H1 (cell line): Measurements from ENCODE around the gene SYTL1. TPM values are rescaled to one million over a fixed set of nuclear protein-coding genes. Genes with fewer than 3 reads are reported as not detected.

ENCODE experiments used
- CTCF ChIA-PET: fragments of 300-600 bp; sonication (Branson Sonifier 250); formaldehyde crosslinking; loops from one replicate; lab custom pipeline; 2021; ENCODE audit not compliant: partially characterized antibody; lab: Charles Lee
- POLR2A ChIA-PET: fragments of 300-600 bp; sonication (Branson Sonifier 250); formaldehyde crosslinking; loops from one replicate; lab custom pipeline; 2021; ENCODE audit warnings: inconsistent platforms; ENCODE audit not compliant: partially characterized antibody; lab: Charles Lee
- DNase-seq, 2 experiments: peaks; one replicate each; pipeline versions ENCODE4 v3.0.0 to v3.0.0-alpha.2; 2010 to 2022; ENCODE audit warnings: low spot score in 2 of 2, low read depth in 1 of 2, mixed read lengths in 1 of 2
- FAIRE-seq: peaks from 2 replicates; lab custom pipeline; 2011; peaks lifted over from hg19 to GRCh38; lab: Jason Lieb, UNC
- H2AFZ ChIP-seq: 2 replicates; pipeline ENCODE4 v1.8.1; 2012; ENCODE audit warnings: low read length, inconsistent platforms
- H2AK5ac ChIP-seq: 2 replicates; pipeline ENCODE4 v1.6.1; 2013; ENCODE audit warnings: low read depth, low read length
- H2BK120ac ChIP-seq: replicated peaks from 2 replicates; pipeline ENCODE3; 2013; ENCODE audit warnings: low read depth, low read length, inconsistent platforms
- H2BK12ac ChIP-seq: 2 replicates; pipeline ENCODE4 v1.6.1; 2013; ENCODE audit warnings: low read depth, low read length
- H2BK15ac ChIP-seq: 2 replicates; pipeline ENCODE4 v1.6.1; 2013; ENCODE audit warnings: low read length
- H2BK20ac ChIP-seq: 2 replicates; pipeline ENCODE4 v1.6.1; 2013; ENCODE audit warnings: low read length
- H2BK5ac ChIP-seq: 2 replicates; pipeline ENCODE4 v1.6.1; 2013; ENCODE audit warnings: low read depth, low read length
- H3K14ac ChIP-seq: 2 replicates; pipeline ENCODE4 v1.6.1; 2013; ENCODE audit warnings: inconsistent platforms; ENCODE audit not compliant: insufficient read length
- H3K18ac ChIP-seq: 2 replicates; pipeline ENCODE4 v1.6.1; 2013; ENCODE audit warnings: low read length; ENCODE audit errors: extremely low read depth
- H3K23ac ChIP-seq: 2 replicates; pipeline ENCODE4 v1.6.1; 2013; ENCODE audit warnings: inconsistent platforms; ENCODE audit not compliant: insufficient read length
- H3K23me2 ChIP-seq: 2 replicates; pipeline ENCODE4 v1.6.1; 2013; ENCODE audit warnings: low read depth, low read length
- H3K27ac ChIP-seq: 2 replicates; pipeline ENCODE4 v1.6.1; 2011; ENCODE audit warnings: low read depth, low read length, inconsistent platforms
- H3K27me3 ChIP-seq, 4 experiments: replicated peaks in 1 of 4; 1 replicate in 1 of 4; 2 replicates in 3 of 4; pipeline versions ENCODE4 v1.6.1 to v1.8.1; 2011 to 2013; ENCODE audit warnings: low read length in 3 of 4, mild to moderate bottlenecking in 3 of 4, inconsistent platforms in 2 of 4, mixed read lengths in 2 of 4, moderate library complexity in 1 of 4; ENCODE audit not compliant: control insufficient read depth in 3 of 4, insufficient read depth in 3 of 4; ENCODE audit errors: extremely low read depth in 1 of 4
- H3K36me3 ChIP-seq, 4 experiments: 2 replicates each; pipeline versions ENCODE4 v1.6.1 to v1.8.1; 2011 to 2013; ENCODE audit warnings: mild to moderate bottlenecking in 4 of 4, low read length in 3 of 4, moderate library complexity in 2 of 4, control low read depth in 1 of 4, inconsistent platforms in 1 of 4; ENCODE audit not compliant: insufficient read depth in 4 of 4, control insufficient read depth in 2 of 4
- H3K4ac ChIP-seq: replicated peaks from 2 replicates; pipeline ENCODE3; 2013; ENCODE audit warnings: low read length, low read depth, mixed read lengths, inconsistent platforms; ENCODE audit not compliant: insufficient read length
- H3K4me1 ChIP-seq, 4 experiments: replicated peaks in 1 of 4; 1 replicate in 1 of 4; 2 replicates in 3 of 4; pipeline versions ENCODE4 v1.6.1 to v1.8.1; 2011 to 2013; ENCODE audit warnings: low read length in 3 of 4, inconsistent platforms in 2 of 4, mixed read lengths in 1 of 4; ENCODE audit not compliant: insufficient read depth in 4 of 4, control insufficient read depth in 3 of 4
- H3K4me2 ChIP-seq, 2 experiments: 2 replicates each; pipeline versions ENCODE4 v1.6.1 to v1.8.1; 2011 to 2013; ENCODE audit warnings: low read depth in 2 of 2, low read length in 2 of 2, control low read depth in 1 of 2, inconsistent platforms in 1 of 2, mild to moderate bottlenecking in 1 of 2; ENCODE audit not compliant: insufficient read depth in 1 of 2
- H3K4me3 ChIP-seq, 4 experiments: fragments of 200-600, 300-600 bp in 1 of 4; sonication (generic), shearing (Covaris generic), sonication (Bioruptor Twin) in 1 of 4; 2 replicates each; pipeline versions ENCODE4 v1.5.1 to v1.8.1; 2011 to 2016; ENCODE audit warnings: low read length in 4 of 4, low read depth in 3 of 4, control low read depth in 2 of 4, inconsistent platforms in 2 of 4, mild to moderate bottlenecking in 2 of 4, mixed read lengths in 1 of 4, moderate library complexity in 1 of 4; ENCODE audit not compliant: insufficient read depth in 2 of 4; ENCODE audit errors: extremely low read depth in 1 of 4
- H3K56ac ChIP-seq: replicated peaks from 2 replicates; pipeline ENCODE3; 2013; ENCODE audit warnings: low read depth, mild to moderate bottlenecking, mixed read lengths, low read length, inconsistent platforms; ENCODE audit not compliant: insufficient read length
- H3K79me1 ChIP-seq: 2 replicates; pipeline ENCODE4 v1.6.1; 2013; ENCODE audit warnings: low read depth, low read length, control low read depth
- H3K79me2 ChIP-seq, 2 experiments: 2 replicates each; pipeline versions ENCODE4 v1.6.1 to v1.8.1; 2012 to 2013; ENCODE audit warnings: low read length in 2 of 2, mild to moderate bottlenecking in 2 of 2, inconsistent platforms in 1 of 2; ENCODE audit not compliant: insufficient read depth in 2 of 2, control insufficient read depth in 1 of 2
- H3K9ac ChIP-seq, 4 experiments: replicated peaks in 1 of 4; 1 replicate in 1 of 4; 2 replicates in 3 of 4; pipeline versions ENCODE4 v1.6.1 to v1.8.1; 2011 to 2013; ENCODE audit warnings: low read depth in 3 of 4, low read length in 3 of 4, control low read depth in 2 of 4, mild to moderate bottlenecking in 2 of 4, moderate library complexity in 2 of 4, inconsistent platforms in 1 of 4; ENCODE audit errors: extremely low read depth in 1 of 4
- H3K9me3 ChIP-seq, 2 experiments: 2 replicates each; pipeline versions ENCODE4 v1.6.1 to v1.8.1; 2012 to 2013; ENCODE audit warnings: mild to moderate bottlenecking in 2 of 2, moderate library complexity in 2 of 2, control low read depth in 1 of 2, inconsistent platforms in 1 of 2, low read depth in 1 of 2, low read length in 1 of 2, mixed read lengths in 1 of 2; ENCODE audit not compliant: insufficient read depth in 2 of 2
- H4K20me1 ChIP-seq, 2 experiments: replicated peaks in 1 of 2; 2 replicates each; pipeline versions ENCODE3 to v1.8.1; 2011 to 2013; ENCODE audit warnings: inconsistent platforms in 2 of 2, low read length in 2 of 2, mild to moderate bottlenecking in 1 of 2; ENCODE audit not compliant: insufficient read depth in 2 of 2, control insufficient read depth in 1 of 2
- H4K5ac ChIP-seq: 2 replicates; pipeline ENCODE4 v1.6.1; 2013; ENCODE audit warnings: low read length, low read depth, mixed read lengths, inconsistent platforms; ENCODE audit not compliant: insufficient read length
- H4K8ac ChIP-seq: 2 replicates; pipeline ENCODE4 v1.8.0; 2013; ENCODE audit warnings: mild to moderate bottlenecking, moderate library complexity, low read length, inconsistent platforms; ENCODE audit not compliant: insufficient read depth; ENCODE audit errors: extremely low read depth
- H4K91ac ChIP-seq: replicated peaks from 2 replicates; pipeline ENCODE3; 2013; ENCODE audit warnings: low read length, mixed read lengths, inconsistent platforms; ENCODE audit not compliant: insufficient read length
- KDM5A ChIP-seq: fragments of 200-600 bp; IDR thresholded peaks from 2 replicates; pipeline ENCODE4 v1.7.1; 2012; ENCODE audit warnings: mild to moderate bottlenecking, low read length, inconsistent platforms, mixed read lengths
- TAF7 ChIP-seq: optimal IDR thresholded peaks from 2 replicates; pipeline ENCODE3; 2011; ENCODE audit warnings: low read depth, mild to moderate bottlenecking, inconsistent platforms, low read length, moderate library complexity, borderline replicate concordance
- WGBS, 2 experiments: shearing (Covaris generic) in 1 of 2; methylation state at CpG; one replicate each; pipeline versions ENCODE4 v1.1.6 to v1.1.7; 2013 to 2015; ENCODE audit warnings: low lambda C conversion rate in 2 of 2, mixed read lengths in 2 of 2, inconsistent platforms in 1 of 2, low coverage in 1 of 2, missing lambda C conversion rate in 1 of 2; ENCODE audit not compliant: insufficient replicate concordance in 2 of 2, insufficient coverage in 1 of 2, insufficient read length in 1 of 2; ENCODE audit errors: extremely low coverage in 1 of 2, missing lambda C conversion rate in 1 of 2; 5-methylcytosine and 5-hydroxymethylcytosine counted together
- polyA plus RNA-seq, 7 experiments: library from polyadenylated mRNA; depleted of rRNA in 3 of 7; stranded (reverse) in 5 of 7; unstranded in 2 of 7; fragments of >200 nt in 5 of 7; fragments of 200-250 nt in 2 of 7; gene quantifications; 1 replicate in 5 of 7; 2 replicates in 1 of 7; 4 replicates in 1 of 7; pipeline versions ENCODE4 v1.2.1 to v1.2.3, GENCODE V29; 2011 to 2013; ENCODE audit warnings: missing spikeins in 2 of 7, mixed read lengths in 2 of 7
- total RNA-seq: library from RNA; stranded (reverse); fragmentation: NEBNext Ultra II Directional; extraction: Animal tissue kit (Norgen Biotek cat#: 25700); gene quantifications from 2 replicates; pipeline ENCODE4 v1.2.1, GENCODE V29; 2021

SYTL1 gene
- total and polyA plus RNA-seq, 2 of the 8 experiments (the other 6 are each of a cell fraction or from before 2014, with no cell fraction given): 6.4 to 19.5 TPM

- Histone ChIP-seq H3K36me3 (no peaks in the 10 kb centered on the region), H2BK15ac (peak overlapping the region; percentile 72; the same call in 1 of the 2 replicates), H3K79me1 (no peaks in the 10 kb centered on the region), H2BK12ac (no peak overlapping the region), H2BK20ac (no peak overlapping the region), H3K18ac (no peak overlapping the region), H4K8ac (no peak overlapping the region), H3K4ac (no peak overlapping the region), H3K14ac (no peak overlapping the region), H3K23ac (no peak overlapping the region), H3K23me2 (peaks cover 14% of the 10 kb centered on the region), H3K27ac (no peak overlapping the region), H4K91ac (no peak overlapping the region), H3K4me3 (no peak overlapping the region), H2AFZ (no peak overlapping the region), H4K20me1 (peaks cover 0 to 10% of the 10 kb centered on the region in 2 experiments), H3K9me3 (no peaks in the 10 kb centered on the region), H3K9ac (no peak overlapping the region), H2BK120ac (no peak overlapping the region), H3K4me2 (no peak overlapping the region; a peak in 1 of 4 replicates), H2BK5ac (no peak overlapping the region), H2AK5ac (0 out of 2 replicates have a peak overlapping the region, but pooled peaks have one; percentile 46), H3K56ac (no peak overlapping the region), H3K27me3 (peaks cover 12 to 47% (median 36%) of the 10 kb centered on the region in 4 experiments), H3K4me1 (peaks cover 0 to 14% (median 7%) of the 10 kb centered on the region in 4 experiments; a peak in 6 of 7 replicates), H4K5ac (no peak overlapping the region), H3K79me2 (no peaks in the 10 kb centered on the region)
- TF ChIP-seq TAF7 (no peak), KDM5A (no peak)
- ChIA-PET POLR2A (interaction anchor here (1.4 to 10.3 kb wide), 2 partner anchors 6 to 10 kb away, joined by 4 to 101 read pairs; no protein-coding TSS in a partner anchor), CTCF (interaction anchor here (0.5 to 28.8 kb wide), 13 partner anchors 9 to 559 kb away, joined by 3 to 625 read pairs (median 17); partner anchors contain the start of genes CD164L2, FCN3, GPR3 and MAP3K6)
- 90% methylated on average over 5 of the region's 5 CpGs; no CpG with 5 or more reads in 1 of the 2 experiments for WGBS, 2 experiments
- DNase-seq (no peak), FAIRE-seq (no peak)
These were observed 17.1 kb downstream of the SYTL1 start for GRCh38 chr1:27358928-27359313.
